ENCODE results near the gene NXNL2.

The NXNL2 gene

DNA sequence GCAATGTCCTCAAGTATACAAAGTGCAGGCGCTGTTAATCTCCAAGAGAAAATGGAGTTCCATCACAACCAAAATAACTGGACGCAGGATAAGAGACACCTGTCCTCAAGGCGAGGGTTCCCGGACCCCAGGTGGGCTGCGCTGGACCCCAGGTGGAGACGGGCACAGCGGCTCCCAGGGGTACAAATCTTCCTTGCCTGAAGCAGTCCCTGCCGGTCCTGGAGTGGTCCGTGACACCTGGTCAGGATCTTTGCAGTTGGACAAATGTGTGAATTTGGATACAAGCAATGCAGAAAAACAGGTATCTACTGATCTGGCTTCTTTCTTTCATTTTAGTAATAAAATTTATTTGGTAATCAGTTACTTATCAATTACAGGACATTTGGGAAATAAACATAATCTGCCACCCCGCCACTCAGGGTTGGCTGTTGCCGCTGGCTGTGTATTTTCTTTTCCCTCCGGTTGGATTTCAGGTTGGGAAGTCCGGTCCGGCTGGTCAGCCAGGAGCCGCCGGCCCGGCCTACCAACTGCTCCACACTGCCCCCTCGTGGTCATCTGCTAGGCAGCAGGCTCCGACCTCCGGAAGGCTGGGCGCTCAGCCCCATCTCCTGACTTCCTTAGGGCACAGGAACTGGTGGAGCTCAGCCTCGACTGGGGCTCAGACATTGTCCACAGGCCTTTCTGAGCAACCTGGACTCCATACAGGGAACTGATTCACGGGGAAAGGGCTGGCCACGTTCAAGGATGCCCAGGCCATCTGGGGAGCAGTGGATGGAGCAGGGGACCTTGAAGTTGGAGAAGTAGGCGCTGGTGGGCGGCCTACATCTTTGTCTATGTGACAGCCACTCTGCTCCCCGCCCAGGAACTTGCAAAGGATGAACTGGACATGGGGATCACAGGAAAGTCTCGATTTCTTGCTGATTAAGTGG is 43.4 kb downstream of the NXNL2 start:
- peak; percentile 36 to 57 (median 40) for DNase-seq (ENCODE audit: low read depth in 3 of 3)

- DNase-seq (ENCODE audit: low read depth in 3 of 3), result no peak
These were observed 44.2 kb downstream of the NXNL2 start for GRCh38 chr9:88579050-88579715.

- DNase-seq (ENCODE audit: low read depth in 3 of 3), result no peak
These were observed 46.0 kb downstream of the NXNL2 start for GRCh38 chr9:88580961-88581360.

DNA sequence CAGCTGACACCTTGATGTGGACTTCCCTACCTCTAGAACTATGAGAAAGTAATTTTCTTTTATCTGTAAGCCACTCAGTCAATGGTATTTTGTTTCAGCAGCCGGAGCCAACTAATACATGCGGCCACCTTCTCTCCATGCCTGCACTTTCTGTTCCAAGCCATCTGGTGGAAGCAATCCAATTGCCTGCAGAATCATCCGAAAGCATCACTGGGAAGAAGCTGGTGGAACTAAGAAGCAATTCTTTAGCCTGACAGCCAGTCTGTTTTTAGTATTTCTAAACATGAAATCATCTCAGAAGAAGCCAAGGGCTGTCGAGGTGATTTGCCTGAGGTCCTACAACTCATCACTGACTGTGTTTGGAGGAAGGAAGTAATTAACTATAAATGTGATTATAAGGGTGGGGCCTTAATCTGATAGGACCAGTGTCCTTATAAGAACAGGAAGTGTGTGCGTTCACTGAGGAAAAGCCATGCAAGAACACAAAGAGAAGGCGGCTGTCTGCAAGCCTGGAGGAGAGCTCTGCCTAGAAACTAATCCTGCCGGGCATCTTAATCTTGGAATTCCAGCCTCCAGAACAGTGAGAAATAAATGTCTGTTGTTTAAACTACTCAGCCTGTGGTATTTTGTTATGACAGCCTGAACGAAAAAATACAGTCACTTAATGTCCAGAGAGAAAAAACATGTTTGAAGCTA is 49.1 kb downstream of the NXNL2 start:
- DNase-seq (ENCODE audit: low read depth in 3 of 3), result no peak

DNA sequence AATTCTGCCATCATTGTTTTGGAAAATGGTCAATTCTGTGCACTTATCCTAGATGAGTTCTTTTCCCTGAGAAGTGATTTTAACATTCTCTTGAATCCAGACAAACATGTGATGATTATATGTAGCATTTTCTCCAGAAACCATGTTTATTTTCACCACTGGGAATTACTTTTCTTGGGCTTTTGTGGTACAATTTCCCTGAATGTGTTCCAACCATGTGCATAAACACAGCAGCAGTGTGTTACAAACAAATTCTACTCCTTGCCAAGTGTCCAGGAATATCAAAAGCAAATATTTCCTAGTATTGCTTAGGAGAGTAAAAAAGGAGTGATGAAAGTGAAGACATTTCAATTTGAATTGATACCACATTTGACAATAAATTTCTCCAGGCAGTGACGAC is 50.4 kb downstream of the NXNL2 start:
- no peak for DNase-seq (ENCODE audit: low read depth in 3 of 3)

DNA sequence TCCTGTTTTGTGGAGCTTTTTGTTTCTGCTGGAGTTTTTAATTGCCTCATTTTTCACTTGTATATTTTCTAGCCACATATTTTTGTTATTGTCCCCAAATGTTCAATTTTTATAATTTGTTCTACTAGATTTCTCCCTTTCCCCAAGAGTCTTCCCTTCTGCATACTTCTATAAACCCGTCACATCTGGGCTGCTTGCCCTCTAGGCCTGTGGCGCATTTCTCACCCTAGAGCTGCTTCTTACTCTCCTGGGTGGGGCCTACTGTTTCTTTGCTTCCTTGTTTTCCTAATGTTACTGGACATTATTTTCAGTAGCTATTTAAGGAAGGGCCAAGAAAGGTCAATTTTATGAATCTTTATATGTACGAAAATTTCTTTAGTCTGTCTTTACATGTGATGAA is 51.5 kb downstream of the NXNL2 start:
- DNase-seq (ENCODE audit: low read depth in 3 of 3), result no peak

GRCh38 chr9:88587182-88587581 is 52.2 kb downstream of the NXNL2 start:
- no peak for DNase-seq (ENCODE audit: low read depth in 3 of 3)

- DNase-seq (ENCODE audit: low read depth in 3 of 3), result no peak
These were observed 53.1 kb downstream of the NXNL2 start for GRCh38 chr9:88587885-88588649.

- DNase-seq (ENCODE audit: low read depth in 3 of 3), result no peak
These were observed 54.7 kb downstream of the NXNL2 start for GRCh38 chr9:88589656-88590055.

DNA sequence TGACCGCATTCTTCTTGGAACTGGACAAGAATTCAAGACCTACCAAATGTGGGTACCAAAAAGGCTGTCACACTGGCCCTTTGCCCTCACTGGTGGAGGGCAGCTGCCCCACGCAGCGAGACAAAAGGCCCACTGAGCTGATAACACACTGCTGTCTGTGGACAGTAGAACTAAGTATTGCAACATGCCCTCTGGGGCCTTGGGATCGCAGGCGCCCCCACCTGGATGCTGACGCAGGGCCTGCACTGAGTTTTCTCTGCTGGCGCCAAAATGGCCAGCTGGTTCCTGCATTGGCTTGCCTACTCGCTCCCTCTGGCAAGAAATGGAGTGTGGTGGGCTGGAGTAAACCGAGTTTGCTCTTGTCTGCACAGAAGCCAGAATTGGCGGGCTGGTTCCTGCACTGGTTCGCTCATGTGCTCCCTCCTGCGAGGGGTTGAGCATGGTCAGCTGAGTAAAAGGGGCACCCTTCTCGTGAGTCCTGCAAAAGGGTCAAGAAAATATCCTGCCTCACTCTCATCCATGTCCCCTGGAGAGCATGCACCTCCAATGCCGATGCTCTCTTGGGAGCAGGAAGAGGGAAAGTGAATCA is 55.7 kb downstream of the NXNL2 start:
- no peak for DNase-seq (ENCODE audit: low read depth in 3 of 3)

DNA sequence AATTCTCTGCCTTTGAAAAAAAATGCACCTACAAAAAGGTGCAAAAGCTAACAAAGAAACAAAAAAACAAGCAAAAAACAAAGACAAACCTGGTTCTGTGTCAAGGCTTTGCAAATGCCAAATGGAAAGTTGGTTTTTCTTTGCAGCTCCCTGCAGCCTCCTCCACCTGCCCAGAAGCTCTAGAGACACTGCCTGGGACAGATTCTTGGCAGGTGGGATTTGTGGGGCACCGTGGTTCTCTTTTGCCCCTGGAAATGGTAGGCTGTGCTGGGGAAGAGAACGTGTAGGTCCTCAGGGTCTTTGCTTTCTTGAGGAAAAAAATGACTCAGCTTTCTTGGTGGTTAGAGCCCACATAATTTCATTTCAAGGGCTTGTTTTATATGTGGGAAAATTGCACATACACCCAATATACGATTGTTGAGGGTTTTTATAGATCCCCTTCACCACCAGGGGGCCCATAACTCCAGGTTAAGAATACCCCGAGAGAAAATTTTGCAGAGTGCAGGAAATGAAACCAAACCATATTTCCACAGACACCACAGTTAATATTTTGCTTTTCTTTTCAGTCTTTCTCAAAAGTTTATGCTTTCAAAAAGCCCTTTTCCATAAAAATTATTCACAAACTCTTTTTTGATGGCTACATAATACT is 58.7 kb downstream of the NXNL2 start:
- DNase-seq (ENCODE audit: low read depth in 3 of 3), result peak in 2 of 3 experiments; percentile 11 to 37

All from stimulated activated CD4-positive, alpha-beta T cell treated with anti-CD3 and anti-CD28 coated beads, TNF-alpha, amount 100 ng/mL, for 4 hours (primary cell).